GM21423 (cell line): ENCODE data around the gene YPEL2.
"Not testable (repeated sequence)": the region's sequence is repeated elsewhere in the genome, so short reads cannot be mapped to it uniquely, and the experiment has no call there.

Source experiments
- ATAC-seq: cut with Tn5 transposase; IDR thresholded peaks from one replicate; pipeline ENCODE4 v1.9.1; 2021; ENCODE audit warnings: mild to moderate bottlenecking, moderate library complexity; ENCODE audit not compliant: unreplicated experiment

Gene YPEL2

DNA sequence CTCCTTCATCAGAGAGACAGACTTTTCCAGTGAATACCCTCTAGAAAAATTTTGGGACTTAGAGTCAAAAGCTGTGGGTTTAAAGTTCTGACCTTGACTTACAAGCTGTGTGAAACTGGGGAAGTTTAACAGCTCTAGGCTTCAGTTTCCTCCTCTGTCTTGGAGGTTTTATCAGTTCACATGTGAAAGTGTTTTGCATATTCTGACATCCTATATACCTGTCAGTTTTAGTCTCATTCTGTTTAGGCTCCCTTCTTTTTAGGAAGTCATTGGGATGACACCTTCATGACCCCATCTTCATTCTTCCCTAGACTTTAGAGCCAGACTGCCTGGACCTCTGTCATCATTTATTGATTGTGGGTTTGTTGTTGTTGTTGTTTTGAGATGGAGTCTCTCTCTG, 44.4 kb downstream of the YPEL2 start:
- peak; percentile 63 for ATAC-seq

DNA sequence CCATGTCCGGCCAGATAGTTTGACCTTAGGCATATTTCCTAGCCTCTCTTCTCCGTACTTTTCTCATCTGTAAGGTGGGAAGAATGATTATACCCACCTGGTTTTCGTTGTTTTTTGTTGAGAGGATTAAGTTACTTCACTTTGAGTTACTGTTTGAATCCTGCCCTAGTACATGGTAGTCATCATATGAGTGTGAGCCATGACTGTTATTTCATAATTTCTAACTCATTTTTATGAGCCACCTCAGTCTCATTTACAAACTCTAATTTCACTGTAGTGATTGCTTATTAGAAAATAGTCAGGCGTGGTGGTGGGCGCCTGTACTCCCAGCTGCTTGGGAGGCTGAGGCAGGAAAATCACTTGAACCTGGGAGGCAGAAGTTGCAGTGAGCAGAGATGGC, 45.1 kb downstream of the YPEL2 start:
- no peak for ATAC-seq

GRCh38 chr17:59377410-59377809, 46.0 kb downstream of the YPEL2 start:
- no peak for ATAC-seq

DNA sequence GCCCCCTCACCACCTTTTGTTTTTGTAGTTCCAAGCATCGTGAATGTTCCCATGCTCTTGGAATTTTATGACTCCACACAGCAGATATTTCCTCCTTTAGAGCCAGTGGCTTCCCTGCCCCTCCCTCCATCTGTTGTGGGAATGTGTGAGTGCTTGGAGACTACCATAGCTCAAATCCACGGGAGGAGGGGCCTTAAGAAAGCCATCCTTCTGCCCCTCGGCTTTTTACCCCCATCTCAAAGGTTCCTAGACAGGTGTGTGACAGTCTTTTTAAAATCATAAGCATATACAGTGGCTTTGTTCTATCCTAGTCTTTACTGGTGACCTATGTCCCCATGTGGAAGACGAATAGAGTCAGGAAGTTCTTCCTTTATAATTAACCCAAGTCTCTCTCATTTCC, 47.2 kb downstream of the YPEL2 start:
- ATAC-seq = no peak

DNA sequence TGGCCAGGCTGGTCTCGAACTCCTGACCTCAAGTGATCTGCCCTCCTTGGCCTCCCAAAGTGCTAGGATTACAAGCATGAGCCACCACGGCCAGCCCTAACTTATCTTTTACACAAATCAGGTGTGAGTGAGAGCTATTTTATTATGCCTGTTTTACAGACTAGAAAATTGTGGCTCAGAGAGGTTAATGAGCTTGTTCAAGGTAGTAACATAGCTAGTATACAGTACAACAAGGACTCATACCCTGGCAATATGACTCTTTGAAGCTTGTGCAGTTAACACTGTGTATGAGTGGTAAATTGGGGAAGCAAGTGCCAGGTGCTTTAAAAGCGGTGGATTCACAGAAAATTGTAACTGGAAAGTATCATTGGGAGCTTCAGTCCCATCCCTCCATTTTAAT, 49.0 kb downstream of the YPEL2 start:
- no peak for ATAC-seq

DNA sequence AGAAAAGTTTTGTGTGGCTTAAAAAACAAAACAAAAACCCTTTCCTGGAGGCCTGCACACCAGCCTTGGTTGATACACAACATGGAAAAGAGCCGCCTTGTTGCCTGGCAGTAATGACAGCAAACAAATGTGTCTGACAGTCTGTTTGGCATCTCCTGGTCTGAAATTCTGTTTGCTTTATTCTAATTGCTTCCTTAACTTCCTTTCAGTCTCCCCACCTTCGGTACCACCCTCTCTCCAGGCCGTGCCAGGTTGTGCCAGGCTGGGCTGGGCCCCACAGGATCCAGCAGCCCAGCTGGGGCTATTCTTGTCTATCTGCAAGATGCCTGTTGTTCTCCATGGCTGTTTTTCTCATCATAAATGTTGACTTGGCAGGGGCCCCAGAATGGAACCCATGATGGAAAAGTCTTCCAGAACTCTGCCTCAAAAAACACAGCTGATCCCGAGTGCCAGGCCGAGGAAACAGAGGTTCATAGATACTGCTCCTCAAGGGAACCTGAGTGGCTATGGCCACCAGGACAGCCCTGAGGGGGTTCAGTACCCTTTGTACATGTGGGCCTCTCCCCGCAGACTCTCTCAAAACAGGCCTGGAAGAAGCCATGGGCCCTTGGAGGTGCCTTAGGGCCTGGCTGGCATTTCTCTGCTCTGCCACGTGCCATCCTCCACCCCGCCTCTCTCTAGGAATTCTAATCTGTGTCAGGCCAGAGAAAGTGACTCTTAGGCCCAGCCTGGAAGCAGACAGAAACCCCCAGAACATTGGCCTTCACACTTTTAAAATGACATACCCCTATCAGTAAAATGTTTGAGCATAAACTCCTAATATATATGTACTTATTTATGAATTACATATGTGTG, 50.5 kb downstream of the YPEL2 start:
- no peak for ATAC-seq

DNA sequence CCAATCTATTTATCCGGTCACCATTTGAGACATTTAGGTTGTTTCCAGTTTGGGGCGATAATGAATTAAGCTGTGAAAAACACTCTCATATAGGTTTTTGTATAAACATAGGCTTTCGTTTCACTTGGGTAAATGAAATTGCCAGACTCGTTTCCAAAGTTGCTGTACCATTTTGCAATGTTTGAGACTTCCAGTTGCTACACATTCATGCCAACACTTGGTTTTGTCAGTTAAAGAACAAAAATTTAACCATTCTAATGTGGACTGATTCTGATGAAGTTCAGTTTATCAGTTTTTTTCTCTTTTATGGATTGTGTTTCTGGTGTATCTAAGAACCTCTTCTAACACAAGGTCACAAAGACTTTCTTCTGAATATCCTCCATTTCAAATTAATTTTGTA, 52.4 kb downstream of the YPEL2 start:
- ATAC-seq = no peak

DNA sequence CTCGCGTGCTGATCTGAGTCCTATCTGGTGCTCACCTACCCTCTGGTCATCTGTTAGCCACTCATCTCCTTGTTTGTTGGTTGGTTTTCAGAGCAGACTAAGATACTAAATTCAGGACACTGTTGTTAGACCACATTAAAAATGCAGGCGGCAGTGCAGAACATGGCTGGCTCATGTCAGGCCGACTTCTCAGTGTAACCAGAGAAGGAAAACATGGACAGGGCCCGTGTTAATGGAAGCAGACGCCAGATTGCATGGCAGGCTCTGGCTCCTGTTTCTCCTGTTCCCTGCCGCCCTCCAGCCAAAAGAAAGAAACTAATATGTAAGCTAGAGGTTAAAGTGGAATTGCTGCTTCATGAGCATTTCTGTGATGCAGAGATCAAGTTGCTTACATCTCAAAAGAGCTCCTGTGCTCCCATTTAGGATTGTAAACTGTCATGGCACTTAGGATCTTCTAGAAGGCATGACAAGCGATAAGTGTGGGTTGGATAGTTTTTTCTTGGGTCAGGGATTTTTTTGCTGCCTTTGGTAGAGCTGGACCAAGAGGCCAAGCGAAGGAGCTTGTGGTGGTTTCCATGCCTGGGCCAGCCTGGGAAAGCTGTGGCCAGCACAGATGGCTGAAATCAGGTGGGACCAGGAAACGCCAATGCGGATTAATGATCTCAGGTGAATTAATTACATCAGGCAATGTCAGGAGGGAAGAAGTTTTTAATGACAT, 56.1 kb downstream of the YPEL2 start:
- ATAC-seq = no peak

GRCh38 chr17:59388069-59388556, 56.7 kb downstream of the YPEL2 start:
- ATAC-seq = no peak

DNA sequence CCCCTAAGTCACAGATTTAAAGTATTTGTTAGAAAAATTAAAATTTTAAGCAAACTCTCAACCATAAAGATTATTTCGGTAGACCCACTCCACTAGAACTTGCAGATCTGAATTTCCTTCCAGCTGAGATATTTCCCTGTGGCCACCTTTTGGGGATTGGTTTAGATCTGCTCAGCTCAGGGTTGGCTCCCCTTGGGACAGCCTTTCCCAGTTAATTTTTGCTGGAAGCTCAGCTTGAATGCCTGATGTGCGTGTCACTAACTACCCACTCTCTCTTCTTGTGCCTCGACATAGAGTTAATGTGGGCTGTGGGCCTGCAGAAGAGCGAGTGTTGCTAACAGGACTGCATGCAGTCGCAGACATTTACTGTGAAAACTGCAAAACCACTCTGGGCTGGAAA, 57.6 kb downstream of the YPEL2 start:
- no peak for ATAC-seq

DNA sequence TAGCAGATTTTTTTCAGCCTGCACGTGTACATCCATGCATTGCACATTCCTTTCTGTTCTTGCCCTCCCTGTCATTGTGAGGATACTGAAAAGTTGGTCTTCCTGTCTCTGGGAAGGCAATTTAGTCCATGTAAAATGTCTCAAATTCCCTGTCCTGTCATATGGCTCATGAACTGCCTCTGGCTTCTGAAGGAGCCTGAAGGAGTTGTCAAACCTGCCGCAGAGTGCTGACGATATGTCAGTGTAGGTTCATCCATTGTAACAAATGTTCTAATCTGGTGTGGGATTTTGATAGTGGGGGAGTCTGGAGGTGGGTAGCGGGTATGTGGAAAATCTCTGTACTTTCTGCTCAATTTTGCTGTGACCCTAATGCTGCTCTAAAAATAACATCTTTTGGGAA, 59.6 kb downstream of the YPEL2 start:
- ATAC-seq = no peak

- no peak for ATAC-seq
Observed at GRCh38 chr17:59392973-59393679, 61.7 kb downstream of the YPEL2 start.

GRCh38 chr17:59393742-59394410, 62.4 kb downstream of the YPEL2 start:
- not testable (repeated sequence) for ATAC-seq

- ATAC-seq = no peak
Observed at GRCh38 chr17:59396134-59396826, 64.8 kb downstream of the YPEL2 start.

DNA sequence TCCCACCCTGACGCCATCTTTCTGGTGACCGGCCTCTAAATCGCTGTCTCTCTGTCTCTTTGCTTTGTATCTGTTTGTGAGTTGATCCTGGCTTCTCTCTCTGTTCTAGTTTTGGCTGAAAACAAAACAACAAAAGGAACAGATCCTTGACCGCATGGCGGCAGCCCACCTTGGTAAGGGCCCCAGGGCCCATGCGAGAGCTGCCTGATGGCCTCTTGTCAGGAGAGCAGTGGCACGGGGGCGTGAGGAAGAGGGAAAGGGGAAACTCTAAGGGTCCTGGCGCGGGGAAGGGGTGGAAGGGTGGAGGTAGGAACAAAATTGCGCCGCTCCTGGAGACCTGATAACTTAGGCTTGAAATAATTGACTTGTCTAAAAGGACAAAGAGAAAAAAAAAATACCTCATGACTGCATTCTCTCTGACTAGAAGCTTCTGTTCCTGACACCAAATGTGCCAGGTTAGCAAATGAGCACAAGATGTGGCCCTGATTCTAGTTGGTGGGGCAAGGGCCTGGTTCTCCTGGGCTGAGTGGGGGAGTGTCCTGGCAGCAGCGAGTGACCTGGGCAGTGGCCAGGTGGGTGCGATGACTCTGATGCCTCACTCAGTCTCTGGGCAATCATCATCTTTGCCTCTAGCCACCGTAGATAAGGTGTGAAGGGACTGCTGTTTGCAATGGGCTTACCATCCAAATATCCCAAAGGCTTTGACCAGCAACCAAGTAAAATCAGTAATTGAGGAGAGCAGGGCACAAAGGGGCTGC, 66.0 kb downstream of the YPEL2 start:
- no peak for ATAC-seq

DNA sequence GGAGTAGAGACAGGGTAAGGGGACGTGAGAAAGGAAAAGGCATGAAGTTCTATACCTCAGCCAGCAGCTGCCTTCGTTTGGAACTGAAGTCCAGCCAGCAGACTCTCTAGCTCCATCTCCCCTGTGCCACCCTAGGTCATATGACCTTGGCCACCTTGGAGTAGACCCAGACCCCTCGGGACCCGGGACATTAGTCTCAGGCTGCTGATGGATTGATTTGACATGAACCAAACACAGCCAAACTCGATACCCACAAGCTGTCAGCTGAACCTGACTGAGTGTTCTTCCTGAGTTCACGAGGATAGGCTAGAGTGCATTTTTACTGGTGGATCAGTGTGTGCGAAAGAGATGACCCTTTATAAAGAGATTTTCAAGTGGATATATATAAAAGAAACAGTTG, 68.5 kb downstream of the YPEL2 start:
- no peak for ATAC-seq

DNA sequence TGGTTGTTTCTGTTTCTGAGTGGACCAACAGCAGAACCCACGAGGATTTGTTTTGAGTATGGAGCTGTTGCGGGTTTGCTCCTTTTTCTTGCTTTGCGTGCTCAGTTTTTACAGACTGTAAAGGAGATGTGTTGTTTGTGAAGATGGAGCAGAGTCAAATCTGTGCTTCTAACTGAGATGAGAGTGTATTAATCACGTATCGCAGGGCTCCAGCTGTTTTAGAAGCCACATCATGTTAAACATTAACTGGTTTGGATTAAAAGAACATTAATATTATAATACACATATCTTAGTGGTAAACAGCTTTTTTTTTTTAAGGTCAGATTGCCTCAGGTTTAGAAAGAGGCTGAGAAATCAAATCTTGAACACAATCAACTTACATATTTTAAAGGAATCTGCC, 69.4 kb downstream of the YPEL2 start:
- no peak for ATAC-seq

GRCh38 chr17:59401274-59401673, 69.8 kb downstream of the YPEL2 start:
- ATAC-seq = no peak

DNA sequence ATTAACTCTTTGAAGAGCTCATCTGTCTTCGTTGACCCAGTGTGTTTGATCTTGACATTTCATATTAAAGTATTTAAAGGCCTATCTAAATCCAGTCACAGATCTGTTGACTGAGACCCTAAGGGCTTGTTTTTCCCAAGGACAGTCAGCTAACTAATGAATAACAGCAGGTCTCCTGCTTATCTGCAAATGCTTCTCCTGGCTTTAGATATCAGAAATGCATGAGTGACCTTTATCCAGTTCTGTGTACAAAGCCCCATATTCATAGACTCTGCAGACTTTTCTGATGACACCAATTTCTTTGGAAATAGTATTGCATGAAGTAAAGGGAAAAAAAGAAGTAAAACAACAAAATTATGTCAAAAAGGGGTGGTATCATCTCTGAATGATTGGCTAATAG, 70.3 kb downstream of the YPEL2 start:
- no peak for ATAC-seq

DNA sequence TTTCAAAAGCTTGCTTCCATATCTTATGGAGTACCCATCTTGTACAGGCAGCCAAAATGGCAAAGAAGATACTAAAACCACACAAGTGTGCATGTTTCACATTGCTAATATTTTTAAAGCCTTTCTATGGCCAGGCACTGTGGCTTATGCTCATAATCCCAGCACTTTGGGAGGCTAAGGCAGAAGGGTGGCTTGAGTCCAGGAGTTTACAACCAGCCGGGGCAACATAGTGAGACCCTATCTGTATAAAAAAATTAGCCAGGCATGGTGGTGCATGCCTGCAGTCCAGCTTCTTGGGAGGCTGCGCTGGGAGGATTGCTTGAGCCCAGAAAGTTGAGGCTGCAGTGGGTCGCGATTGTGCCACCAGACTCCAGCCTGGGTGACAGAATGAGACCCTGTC, 71.3 kb downstream of the YPEL2 start:
- ATAC-seq = no peak
